Measurements from ENCODE around the gene C6orf120. TPM values are rescaled to one million over a fixed set of nuclear protein-coding genes. Genes with fewer than 3 reads are reported as not detected.
A peak's percentile ranks its signal among the peaks of the same experiment; 100 is the strongest.

C6orf120 gene
- total and polyA plus RNA-seq, 2 of the 13 experiments (the other 11 are each of a cell fraction or from before 2014, with no cell fraction given) = 21.7 to 29.9 TPM

GRCh38 chr6:169701954-169702839, at the start of gene C6orf120, which contains the start of gene WDR27 (continued):
- no peak for TF ChIP-seq E2F2 (CRISPR knock-in tag; IDR thresholded peaks at IDR 0.05; ENCODE audit: borderline replicate concordance)
- peak; percentile 90 for TF ChIP-seq ZNF704 (CRISPR knock-in tag; IDR thresholded peaks at IDR 0.05; ENCODE audit: borderline replicate concordance)
- TF ChIP-seq NCOA5 (CRISPR knock-in tag; IDR thresholded peaks at IDR 0.05) = no peak
- peak; percentile 75 for TF ChIP-seq ZSCAN29 (CRISPR knock-in tag; conservative IDR thresholded peaks at IDR 0.05)
- no peak; the same call in 1 of the 2 replicates for TF ChIP-seq ISX (CRISPR knock-in tag; conservative IDR thresholded peaks at IDR 0.05)
- peak; percentile 98 for TF ChIP-seq ZNF234 (CRISPR knock-in tag; conservative IDR thresholded peaks at IDR 0.05)
- peak; percentile 74; the same call in 1 of the 2 replicates for TF ChIP-seq NR1H2 (CRISPR knock-in tag; IDR thresholded peaks at IDR 0.05; ENCODE audit: borderline replicate concordance, low read depth)
- 0 out of 2 replicates have a peak, but pooled peaks have one; percentile 30 for TF ChIP-seq ARID3A (IDR thresholded peaks at IDR 0.05; ENCODE audit: low read depth, low read length)
- no peak; the same call in 1 of the 2 replicates for TF ChIP-seq PRDM4 (CRISPR knock-in tag; IDR thresholded peaks at IDR 0.05; ENCODE audit: borderline replicate concordance)
- peak; percentile 67; the same call in 1 of the 2 replicates for TF ChIP-seq LRRFIP1 (CRISPR knock-in tag; conservative IDR thresholded peaks at IDR 0.05)
